ENCODE measurements around the gene KIFC3.
"Not testable (repeated sequence)": the region's sequence is repeated elsewhere in the genome, so short reads cannot be mapped to it uniquely, and the experiment has no call there.

Gene KIFC3

DNA sequence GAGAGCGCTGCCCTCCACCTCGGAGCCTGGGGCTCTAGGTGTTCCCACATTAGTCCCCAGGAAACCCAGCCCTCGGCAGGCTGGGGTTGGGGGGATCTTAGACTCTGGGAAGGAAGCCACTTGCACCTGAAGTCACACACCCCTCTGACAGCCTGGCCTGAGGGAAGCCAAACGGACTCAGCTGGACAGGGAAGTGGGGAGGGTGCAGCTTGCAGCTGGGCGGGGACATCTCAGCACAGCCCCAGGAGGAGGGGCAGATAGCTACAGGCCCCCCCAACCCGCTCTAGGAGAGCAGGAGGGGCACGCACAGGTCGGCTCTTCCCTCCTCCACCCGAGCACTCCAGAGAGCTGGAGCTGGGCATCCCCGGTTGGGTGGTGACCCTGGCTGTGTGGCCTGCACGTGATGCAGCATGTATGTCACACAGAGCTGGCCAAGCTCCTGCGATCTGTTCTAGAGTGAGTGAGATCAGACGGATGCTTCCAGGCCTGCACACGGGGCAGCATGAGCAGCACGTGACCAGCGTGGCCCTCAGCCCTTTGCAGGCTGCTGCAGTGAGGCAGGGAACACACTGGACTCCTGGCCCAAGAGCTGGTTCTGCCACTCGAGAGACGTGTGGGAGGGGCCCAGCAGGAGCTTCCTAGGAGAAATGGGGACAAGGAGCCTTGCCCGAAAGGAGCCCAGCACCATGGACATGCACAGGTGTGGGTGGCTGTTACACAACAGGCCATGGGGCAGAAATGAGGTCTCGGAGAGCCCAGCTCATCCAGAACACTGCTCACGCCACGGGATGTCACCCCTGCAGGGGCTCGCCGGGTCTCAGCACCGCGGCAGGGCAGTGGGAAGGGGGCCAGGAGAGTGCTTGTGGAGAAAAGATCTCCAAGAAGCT is 15.4 kb downstream of the KIFC3 start:
- no peak for DNase-seq

DNA sequence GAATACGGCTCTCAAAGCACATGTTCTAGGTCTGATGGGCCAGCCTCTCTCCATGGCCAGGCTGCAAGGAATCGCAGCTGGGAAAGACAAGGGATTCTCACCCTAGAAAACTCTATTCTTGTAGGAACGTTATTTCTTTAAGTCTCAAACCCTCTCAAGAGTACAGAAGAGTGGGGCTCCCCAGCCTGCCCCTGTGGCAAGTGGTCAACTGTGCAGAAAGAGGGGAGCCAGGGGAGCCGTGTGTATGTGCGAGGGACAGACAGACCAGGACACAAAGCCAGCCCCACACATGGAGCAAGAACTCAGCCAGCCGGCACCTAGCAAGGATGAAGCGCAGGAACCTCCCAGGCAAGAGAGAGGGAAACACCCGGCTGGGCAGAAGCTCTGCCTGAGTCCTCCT is 16.4 kb downstream of the KIFC3 start:
- no peak for DNase-seq

DNA sequence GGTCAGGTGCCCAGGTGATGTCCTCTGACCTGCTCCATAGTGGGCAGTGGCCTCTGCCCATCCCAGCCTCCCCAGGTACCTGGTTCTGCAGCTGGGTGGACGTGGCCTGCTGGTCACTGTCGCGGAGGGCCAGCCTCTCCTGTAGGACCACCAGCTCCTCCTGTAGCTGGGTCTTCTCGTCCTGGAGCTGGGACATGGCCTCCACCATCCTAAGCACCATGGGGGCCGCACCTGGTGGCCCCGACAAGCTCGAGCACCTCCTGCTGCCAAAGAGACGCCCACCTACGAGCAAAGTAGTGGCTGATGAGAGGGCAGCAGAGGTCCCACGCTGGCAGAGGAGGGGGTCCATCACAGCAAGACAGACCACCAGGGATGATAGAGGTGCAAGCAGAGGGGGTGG is 16.9 kb downstream of the KIFC3 start:
- DNase-seq, result no peak

DNA sequence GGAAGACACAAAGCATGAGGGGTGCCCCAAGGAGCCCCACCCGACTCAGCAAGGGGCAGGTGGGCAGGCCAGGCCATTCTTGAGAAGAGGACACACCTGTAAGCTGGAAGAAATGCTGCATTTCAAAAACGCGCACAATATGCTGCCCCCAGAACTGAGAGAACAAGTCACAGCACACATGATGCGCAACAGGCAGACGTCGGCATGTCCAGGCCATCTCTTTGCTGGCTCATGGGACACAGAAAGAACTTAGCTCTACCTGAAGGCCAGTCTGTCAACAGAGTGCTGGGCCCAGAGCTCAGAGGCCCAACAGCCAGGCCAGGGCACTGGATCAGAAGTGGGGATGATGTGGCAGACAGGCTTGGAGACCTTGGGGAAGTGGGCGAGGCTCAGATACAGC is 18.0 kb downstream of the KIFC3 start:
- DNase-seq, result no peak

DNA sequence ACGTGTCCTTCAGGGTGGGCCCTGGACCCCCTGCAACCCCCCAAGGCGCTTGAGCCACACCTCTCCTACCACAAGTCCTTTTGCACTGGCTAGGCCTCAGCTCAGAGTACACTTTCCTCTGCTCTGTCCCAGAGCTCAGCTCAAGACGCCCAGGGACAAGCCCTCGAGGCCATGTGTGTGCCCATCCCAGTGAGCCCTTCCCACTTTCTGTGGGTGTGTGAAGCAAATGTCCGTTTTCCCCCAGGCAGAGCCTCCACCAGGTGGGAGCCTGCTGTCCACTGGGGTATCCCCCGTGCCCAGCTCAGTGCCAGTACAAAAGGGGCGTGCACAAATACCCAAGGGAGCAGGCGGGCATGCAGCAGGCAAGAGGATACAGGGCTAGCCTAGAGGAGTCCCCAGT is 18.4 kb downstream of the KIFC3 start:
- DNase-seq, result no peak

DNA sequence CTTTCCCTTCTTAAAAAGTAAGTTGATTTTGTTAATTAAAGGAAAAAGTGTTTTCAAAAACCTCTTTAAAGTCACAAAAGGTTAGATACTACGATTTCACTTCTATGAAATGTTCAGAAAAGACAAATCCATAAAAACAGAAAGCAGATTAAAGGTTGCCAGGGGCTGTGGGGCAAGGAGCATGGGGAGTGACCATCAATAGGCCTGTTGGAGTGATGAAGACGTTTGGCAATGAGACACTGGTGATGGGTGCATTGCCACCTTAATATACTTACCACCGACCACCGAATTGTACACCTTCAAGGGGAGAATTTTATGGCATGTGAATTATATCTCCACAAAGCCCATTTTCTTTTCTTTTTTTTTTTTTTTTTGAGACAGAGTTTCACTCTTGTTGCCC is 19.2 kb downstream of the KIFC3 start:
- no peak for DNase-seq

DNA sequence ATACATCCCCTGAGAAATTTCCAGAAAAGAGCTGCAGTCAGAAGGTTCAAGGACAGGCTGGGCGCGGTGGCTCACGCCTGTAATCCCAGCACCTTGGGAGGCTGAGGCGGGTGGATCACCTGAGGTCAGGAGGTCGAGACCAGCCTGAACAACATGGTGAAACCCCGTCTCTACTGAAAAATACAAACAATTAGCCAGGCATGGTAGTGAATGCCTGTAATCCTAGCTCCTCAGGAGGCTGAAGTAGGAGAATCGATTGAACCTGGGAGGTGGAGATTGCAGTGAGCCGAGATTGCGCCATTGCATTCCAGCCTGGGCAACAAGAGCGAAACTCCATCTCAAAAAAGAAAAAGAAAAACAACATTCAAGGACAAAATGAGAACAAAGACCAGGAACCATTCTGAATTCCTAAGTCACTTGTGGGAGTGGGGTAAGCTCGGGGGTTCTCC is 19.7 kb downstream of the KIFC3 start:
- not testable (repeated sequence) for DNase-seq

DNA sequence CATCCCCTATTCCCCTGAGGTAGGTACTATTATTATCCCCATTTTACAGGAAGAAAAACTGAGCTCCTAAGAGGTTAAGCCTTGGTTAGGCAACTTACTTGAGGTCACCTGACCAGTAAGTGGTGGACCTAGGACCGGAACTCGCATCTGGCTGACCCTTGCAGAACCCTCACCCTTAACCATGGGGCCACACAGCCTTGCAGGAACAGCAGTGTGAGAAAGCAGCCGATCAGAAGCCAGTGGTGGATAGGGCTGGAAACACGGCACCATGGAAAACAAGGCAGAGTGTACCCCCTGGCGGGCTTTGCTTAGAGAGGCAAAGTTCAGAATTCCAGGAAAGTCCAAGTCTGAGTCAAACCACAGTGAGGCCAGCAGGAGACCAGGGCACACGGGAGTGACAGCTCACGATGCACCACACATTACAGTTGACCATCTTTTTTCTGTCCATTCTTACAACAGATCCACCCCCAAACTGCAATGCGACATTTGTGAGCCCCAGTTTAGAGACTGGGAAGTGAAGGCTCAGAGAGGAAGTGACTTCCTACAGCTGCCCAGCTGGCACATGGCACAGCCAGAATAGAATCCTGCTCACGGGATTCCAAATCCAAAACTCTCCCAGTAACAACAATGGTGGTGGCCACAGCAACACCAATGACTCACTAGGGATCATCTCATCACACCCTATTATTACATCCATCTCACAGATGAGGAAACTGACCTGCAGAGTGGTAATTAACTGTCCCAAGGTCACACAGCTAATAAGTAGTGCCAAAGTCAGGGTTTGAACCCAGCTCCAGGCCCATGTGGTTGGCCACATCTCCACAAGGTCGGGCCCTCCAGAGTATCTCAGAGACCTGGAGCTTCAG is 20.3 kb downstream of the KIFC3 start:
- DNase-seq, result no peak

DNA sequence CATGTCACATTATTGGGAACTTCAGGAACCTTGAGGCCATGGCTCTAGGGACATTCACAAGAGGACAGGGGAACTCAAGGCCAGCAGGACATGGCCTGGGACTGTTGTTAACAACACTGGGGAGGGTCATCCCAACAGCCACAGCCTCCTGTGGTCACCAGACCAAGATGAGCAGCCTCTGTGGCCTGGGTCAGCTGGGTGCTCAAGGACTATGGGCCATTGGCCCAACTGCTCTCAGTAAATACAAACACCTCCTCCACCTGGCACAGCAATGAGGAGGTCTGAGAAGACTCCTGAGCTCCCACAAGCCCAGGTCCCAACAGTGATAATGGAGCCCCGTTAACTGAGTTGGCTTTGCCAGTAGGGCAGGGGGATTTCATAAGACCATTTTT is 20.9 kb downstream of the KIFC3 start:
- DNase-seq, result no peak

DNA sequence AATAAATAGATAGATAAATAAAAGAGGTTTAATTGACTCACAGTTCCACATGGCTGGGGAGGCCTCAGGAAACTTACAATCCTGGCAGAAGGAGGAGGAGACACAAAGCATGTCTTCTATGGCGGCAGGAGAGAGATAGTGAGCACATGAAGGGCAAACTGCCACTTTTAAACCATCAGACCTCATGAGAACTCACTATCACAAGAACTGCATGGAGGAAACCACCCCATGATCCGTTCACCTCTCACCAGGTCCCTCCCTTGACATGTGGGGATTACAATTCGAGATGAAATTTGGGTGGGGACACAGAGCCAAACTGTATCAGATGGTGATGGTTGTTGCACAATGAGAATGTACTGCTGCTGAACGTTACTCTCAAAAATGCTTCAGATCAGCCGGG is 22.5 kb downstream of the KIFC3 start:
- not testable (repeated sequence) for DNase-seq

DNA sequence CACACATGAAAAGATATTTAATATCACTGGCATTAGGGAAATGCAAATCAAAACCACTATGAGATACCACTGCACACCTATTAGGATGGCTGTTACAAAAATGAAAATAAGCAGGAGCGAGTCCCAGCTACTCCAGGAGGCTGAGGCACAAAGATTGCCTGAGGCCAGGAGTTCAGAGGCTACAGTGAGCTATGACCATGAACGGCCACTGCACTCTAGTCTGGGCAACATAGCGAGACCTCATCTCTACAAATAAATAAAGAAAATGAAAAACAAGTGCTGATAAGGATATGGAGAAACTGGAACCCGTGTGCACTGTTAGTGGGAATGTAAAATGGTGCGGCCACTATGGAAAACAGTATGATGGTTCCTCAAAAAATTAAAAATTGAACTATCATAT is 23.6 kb downstream of the KIFC3 start:
- DNase-seq, result no peak

DNA sequence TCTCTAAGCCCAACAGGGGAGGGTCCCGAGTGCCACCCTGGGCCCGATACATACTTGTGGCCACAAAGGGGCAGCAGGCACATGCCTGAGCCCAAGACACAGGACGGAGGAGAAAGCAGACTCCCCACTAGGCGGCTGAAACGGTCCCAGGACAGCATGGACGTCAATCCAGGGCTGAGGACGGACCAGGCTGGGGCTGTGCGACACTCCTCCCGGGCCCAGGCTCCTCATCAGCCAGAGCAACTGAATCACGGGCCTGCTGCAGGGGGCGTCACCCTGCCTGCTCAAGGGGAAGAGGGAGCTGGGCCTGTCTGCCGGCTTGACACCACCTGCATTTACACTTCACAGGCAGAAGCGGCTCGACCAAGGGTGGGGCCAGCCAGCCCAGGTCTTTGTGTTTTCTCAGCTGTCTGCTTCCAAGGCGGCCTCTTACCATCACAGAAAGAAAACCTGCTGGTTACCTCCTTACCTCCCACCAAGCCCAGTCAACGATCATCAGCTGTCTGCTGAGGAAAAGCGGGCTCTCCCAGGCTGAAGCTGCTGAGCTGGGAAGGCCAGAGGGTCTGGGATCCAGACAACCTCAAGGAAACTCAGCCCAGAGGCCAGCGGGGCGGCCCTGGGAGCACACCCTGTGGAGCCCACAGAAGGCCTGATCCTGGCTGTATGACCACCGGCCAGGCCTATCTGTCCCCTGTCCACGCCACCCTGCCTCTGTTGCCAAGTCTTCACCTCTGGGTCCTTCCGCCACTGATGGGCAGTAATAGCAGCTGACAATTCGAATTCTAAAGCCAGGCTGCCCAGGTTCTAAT is 26.4 kb downstream of the KIFC3 start:
- no peak for DNase-seq

DNA sequence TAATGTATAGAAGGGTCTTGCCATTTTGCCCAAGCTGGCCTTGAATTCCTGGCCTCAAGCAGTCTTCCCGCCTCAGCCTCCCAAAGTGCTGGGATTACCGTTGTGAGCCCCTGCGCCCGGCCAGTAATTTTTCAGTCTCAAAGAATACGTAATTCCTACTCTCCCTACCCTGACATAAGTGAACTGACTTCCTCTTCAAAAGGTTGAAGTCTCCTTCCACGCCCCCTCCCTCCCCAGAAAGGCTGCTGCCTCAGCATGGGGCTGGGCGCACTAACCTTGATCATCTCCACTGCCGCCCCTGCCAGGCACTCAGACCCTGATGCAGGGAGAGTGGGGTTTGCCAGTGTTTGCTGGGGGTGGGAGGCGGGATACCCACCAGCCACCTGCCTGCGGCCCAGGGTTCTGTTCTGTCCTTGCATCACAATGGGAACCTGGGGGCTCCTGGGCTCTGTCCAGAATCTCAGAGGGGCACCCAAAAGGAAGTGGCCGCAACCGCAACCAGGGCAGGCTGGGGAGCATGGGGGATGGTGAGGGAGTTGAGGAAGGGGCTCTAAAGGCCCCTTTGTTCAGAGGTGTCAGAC is 27.5 kb downstream of the KIFC3 start:
- DNase-seq, result no peak

DNA sequence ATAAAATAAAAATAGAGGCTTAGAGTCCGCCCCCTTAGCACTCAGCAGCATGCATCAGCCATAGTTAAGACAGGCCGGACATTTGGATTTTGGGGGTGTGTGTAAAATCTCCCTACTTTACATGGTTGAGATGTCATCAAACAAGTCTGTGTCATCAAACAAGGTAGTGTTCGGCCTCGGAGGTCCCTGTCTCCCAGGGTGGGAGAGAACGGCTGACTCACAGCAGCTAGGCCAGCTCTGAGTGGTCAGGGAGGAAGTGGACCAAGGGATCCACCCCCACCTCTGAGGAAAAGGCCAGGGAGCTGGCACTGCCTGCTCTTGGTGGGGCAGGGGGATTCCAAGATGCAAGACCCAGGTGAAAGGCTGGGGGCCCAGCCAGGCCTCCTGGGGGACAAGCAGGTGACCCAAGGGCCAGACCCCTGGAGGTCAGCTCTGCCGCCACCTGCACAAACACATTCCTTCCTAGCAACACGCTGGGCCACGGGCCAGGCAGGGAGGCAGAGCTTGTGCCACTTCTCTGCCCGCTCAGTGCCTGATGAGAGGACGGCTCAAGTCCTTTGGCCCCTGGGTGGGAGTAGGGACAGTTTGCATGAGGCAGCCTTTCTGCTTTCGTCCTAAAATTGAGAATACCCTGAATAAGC is 28.5 kb downstream of the KIFC3 start:
- DNase-seq, result no peak

DNA sequence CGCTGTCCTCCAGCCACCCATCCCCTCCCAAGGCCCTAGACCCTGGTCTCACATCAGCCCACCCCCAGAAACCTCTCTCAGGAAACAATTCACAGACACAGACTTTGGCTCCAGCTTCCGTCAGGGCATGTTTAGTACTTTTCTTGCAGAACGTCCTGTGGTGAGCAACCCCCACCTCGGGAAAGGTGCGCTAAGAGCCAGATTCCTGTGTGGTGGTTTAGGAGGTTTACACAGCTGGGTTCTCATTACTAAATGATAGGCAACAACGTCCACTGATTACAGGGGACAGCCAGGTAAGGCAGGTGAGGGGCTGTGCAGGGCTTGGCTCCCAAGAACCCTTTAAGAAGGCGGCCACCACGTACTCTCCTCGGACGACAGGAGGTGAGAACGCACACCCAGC is 29.3 kb downstream of the KIFC3 start:
- DNase-seq, result no peak

DNA sequence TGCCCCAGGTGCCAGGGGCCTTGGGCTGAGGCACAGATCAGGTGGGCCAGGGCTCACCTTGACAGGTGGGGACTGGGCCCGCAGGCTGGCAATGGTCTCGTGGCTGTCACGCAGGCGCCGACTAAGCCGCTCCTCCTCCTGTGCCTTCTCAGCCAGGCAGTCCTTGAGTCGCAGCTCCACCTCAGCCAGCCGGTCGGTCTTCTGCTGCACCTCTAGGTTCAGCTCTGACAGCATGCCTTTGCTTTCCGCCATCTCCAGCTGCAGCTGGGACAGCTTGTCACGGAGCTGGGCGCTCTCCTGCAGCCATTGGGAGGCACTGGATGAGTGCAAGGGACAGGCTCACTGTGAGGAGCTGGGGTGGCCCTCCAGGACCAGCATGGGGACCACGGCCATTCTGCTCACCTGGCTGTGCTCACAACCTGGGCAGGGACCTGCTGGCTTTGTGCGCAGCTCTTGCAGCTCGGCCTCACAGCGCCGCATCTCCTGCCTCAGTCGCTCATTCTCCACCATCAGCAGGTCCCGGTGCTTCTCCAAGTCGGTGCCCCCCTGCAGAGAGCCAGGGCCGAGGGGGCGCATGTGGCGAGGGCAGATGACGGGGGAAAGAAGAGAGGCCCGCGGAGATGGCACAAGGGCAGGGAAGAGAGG is 31.0 kb downstream of the KIFC3 start:
- no peak for DNase-seq

DNA sequence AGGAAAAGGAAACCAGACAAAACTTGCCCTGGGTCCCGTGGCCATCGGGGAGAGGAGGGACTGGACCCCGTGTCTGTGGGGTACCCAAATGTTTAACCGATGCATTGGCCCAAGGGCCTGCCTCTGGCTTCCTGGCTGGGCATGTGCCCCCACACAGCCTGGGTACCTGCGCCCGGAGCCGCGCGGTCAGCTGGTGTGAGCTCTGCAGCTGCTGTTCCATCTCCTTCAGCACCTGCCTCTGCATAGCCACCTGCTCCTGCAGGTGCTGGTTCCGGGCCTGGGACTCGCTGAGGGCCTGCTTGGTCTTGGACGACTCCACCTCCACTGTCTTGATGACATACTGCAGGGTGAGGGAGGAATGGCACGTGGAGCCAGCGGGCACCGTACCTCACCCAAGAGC is 31.9 kb downstream of the KIFC3 start:
- DNase-seq, result no peak

DNA sequence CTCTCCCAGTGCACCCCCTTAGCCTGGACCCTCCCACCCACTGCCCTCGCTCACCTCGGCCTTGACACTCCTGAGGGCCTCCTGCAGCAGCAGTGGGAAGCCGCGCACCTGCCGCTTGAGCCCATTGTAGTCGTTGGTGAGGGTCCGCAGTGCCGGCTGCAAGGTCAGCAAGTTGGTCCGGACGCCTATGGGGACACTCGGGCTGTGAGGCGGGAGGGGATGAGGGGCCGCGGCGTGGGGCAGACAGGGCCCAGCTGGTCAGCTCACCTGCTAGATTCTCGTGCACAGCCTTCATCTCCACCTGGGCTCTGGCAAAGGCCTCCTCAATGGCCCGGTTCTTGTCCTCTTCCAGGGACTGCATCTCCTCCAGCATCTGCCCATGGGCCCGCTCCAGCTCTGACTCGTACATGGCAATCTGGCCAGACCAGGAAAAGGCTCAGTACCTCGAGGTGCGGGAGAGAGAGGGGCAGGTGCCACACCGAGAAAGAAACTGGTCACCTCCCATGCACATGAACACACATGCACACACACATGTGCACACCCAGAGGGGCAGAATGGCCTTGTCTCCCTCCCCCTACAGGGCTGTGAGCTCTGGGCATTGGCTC is 32.6 kb downstream of the KIFC3 start:
- DNase-seq, result no peak

DNA sequence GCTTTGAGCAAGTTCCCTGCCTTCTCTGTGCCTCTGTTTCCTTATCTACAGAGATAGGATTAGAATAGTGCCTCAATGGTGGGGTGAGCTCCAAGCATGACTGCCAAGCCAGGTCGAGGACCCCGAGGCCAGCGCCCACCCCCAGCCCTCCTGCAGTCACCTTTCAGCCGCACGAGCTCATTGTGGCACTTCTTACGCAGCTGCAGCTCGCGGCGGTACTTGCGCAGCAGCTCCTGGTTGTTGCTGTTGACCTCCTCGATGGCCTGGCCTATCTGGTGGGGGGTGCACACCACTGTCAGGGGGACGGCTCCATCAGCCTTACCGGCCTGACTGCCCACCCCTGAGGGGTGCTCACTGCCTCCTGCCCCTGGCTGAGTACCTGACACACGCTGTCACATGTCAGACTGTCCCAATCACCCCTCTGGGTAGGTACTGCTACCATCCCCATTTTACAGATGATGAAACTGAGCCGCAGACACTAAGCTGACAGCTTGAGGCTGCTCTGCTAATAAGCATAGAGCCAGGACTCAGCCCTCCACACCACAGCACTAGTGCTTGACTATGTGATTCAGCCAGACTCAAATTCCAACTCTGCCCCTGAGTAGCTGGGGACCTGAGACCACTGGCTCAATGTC is 35.5 kb downstream of the KIFC3 start:
- DNase-seq, result no peak

DNA sequence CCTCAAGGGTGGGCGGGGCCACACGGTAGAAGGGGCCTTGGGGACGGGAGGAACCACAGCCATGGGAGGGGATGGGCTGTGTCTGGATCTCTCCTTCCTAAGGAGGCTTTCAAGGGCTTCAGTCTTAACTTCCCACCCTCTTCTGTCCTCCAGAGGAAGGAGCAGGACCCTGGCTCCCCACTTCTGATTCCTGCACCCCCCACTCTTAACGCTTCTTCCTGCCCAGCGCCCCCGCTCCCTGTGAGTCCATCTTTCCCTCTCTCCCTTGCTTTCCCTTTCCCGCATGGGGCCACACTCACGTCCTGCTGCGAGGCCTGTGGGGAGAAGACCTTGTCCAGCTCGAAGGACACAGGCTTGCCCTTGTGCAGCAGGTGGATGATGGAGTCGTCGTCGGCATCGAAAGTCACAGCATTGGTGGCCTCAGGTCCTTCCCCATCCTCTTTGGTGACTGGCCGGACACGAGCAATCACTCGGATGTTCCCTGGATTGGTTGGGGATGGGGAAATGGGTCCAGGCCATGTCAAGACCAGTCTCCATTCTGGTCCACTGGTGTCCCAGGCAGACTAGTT is 37.0 kb downstream of the KIFC3 start:
- no peak for DNase-seq

Measured in activated T-cell treated with anti-CD3 and anti-CD28 coated beads, Interleukin-2, amount 50 U/mL, for 48 hours (primary cell).